ENCODE measurements around the gene TMEM44.
"Not testable (repeated sequence)": the region's sequence is repeated elsewhere in the genome, so short reads cannot be mapped to it uniquely, and the experiment has no call there.

The TMEM44 gene

DNA sequence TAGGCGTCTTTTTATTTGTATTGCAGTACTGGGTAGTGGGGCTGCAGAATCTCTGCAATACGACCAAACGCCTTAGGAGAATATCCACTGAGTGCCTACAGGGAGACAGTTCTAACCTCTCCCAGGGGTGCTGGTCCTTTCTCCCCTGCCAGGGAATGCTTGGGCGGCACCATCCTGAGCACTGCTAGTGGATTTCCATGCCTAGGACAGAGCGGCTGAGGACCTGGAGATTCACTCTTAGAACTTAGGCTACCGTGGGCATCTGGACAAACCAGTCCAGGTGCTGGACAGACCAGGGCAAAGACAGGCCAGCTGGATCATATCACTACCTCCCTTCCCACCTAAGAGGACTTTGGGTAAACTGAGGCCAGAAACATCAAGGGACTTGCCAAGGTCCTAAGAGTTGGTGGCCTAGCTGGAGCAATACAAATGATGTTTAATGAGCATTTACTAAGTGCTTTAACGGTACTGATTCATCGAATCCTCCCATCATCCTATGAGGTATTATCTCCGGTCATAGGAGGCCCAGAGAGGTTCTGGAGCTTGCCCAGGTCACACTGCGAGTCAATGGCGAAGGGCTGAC, 902 bp downstream of the TMEM44 start:
- H3K27me3 Mint-ChIP-seq, result no peaks in the 10 kb centered on the region
- H3K4me3 Mint-ChIP-seq, result peak overlapping the region; percentile 81
- ATAC-seq (ENCODE audit: low read depth) (no peak), DNase-seq (ENCODE audit: low spot score in 2 of 2) (no peak)
- no peaks in the 10 kb centered on the region for H3K9me3 Mint-ChIP-seq
- peaks cover 2% of the 10 kb centered on the region for H3K4me1 Mint-ChIP-seq
- no peak overlapping the region for H3K27ac Mint-ChIP-seq
- no peaks in the 10 kb centered on the region for H3K36me3 Mint-ChIP-seq

DNA sequence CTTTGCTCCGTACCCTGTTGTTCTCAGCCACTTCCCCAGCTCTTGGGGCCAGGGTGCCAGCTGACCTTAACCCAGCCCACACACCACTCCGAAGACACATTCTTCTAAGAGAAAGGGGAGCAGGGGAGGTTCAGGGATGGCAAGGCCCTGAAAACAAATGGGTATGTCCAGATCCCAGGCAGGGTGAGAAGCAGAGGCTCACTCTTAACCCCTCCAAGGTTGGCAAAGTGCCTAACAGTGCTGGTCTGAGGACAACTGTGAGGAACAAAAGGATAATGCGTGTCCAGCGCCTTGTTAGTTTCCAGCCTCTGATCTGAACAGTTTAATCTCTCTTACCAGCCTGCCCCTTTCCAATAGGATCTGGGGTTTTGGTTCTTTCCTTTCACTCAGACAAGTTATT, 1.5 kb downstream of the TMEM44 start:
- no peaks in the 10 kb centered on the region for H3K27me3 Mint-ChIP-seq
- no peak for DNase-seq (ENCODE audit: low spot score in 2 of 2)
- H3K27ac Mint-ChIP-seq, result no peak overlapping the region
- no peaks in the 10 kb centered on the region for H3K36me3 Mint-ChIP-seq
- H3K4me1 Mint-ChIP-seq, result peaks cover 2% of the 10 kb centered on the region
- ATAC-seq (ENCODE audit: low read depth), result no peak
- no peak overlapping the region for H3K4me3 Mint-ChIP-seq
- H3K9me3 Mint-ChIP-seq, result no peaks in the 10 kb centered on the region

DNA sequence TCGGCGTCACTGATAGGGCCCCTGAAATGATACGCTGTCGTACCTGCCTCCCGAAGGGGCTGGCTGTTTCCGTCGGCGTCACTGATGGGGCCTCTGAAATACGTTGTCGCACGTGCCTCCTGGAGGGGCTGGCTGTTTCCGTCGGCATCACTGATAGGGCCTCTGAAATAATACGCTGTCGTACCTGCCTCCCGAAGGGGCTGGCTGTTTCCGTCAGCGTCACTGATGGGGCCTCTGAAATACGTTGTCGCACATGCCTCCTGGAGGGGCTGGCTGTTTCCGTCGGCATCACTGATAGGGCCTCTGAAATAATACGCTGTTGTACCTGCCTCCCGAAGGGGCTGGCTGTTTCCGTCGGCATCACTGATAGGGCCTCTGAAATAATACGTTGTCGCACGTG, 2.5 kb downstream of the TMEM44 start:
- not testable (repeated sequence) for H3K27ac Mint-ChIP-seq; H3K4me1 Mint-ChIP-seq; ATAC-seq (ENCODE audit: low read depth); DNase-seq (ENCODE audit: low spot score in 2 of 2); H3K36me3 Mint-ChIP-seq; H3K9me3 Mint-ChIP-seq; H3K4me3 Mint-ChIP-seq; H3K27me3 Mint-ChIP-seq

DNA sequence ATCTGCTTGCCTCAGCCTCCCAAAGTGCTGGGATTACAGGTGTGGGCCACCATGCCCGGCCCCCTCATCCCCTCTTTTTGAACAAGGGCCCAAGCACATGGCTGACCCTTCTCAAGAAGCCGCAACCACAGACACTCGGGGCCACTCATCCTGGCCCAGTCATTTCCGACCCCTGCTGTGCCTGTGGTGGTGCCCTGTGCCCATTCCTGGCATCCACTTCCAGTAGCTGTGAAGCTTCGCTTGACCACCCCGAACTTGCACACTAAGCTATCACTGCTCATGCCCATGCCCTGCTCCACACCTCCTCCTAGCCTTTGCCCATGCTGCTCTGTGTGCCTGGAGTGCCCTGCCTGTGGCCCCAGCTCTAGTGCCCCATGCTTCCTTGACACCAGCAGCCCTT, 8.3 kb downstream of the TMEM44 start:
- no peak overlapping the region for H3K4me3 Mint-ChIP-seq
- H3K27me3 Mint-ChIP-seq, result no peaks in the 10 kb centered on the region
- H3K4me1 Mint-ChIP-seq, result no peaks in the 10 kb centered on the region
- H3K27ac Mint-ChIP-seq, result no peak overlapping the region
- H3K9me3 Mint-ChIP-seq, result no peaks in the 10 kb centered on the region
- DNase-seq (ENCODE audit: low spot score in 2 of 2) (no peak), ATAC-seq (ENCODE audit: low read depth) (no peak)
- no peaks in the 10 kb centered on the region for H3K36me3 Mint-ChIP-seq

DNA sequence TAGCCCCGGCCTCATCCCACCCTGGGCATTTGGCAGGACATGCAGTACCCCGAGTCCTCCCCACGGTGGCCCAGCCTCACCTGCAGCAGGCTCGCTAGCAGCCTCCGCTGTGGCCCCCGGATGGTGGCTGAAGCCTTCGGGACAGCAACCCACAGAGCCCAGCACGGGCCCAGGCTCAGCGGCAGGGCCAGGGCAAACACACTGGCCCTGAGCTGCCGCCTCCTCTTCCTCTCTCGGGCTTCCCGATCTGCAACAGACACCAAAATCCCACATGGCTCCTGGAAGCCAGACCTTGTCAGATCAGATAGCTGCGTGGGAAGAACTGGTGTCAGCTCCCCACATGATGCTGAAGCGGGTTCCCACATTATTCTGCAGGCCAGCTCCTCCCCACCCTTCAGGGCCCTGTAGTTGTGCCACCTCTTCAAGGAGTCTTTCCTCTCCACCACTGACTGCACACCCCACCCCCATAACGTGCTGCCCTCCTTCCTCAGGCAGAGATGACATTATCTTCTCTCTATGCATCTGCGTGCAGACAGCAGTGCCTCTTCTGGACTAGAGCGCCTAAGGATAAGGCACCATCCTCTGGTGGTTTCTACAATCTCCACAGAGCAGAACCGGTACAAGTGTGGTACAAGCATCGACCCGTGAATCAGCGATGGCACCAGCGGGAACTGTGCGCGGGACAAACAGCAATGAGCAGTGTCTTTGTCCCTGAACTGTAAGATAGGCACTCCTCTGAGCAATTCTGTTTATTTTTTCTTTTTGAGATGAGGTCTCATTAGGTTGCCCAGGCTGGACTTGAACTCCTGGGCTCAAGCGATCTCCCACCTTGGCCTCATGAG, 9.5 kb downstream of the TMEM44 start:
- no peak for DNase-seq (ENCODE audit: low spot score in 2 of 2)
- Mint-ChIP-seq H3K27ac (no peak overlapping the region), H3K27me3 (no peaks in the 10 kb centered on the region), H3K36me3 (no peaks in the 10 kb centered on the region), H3K4me1 (no peaks in the 10 kb centered on the region), H3K4me3 (no peak overlapping the region), H3K9me3 (no peaks in the 10 kb centered on the region)
- no peak for ATAC-seq (ENCODE audit: low read depth)

DNA sequence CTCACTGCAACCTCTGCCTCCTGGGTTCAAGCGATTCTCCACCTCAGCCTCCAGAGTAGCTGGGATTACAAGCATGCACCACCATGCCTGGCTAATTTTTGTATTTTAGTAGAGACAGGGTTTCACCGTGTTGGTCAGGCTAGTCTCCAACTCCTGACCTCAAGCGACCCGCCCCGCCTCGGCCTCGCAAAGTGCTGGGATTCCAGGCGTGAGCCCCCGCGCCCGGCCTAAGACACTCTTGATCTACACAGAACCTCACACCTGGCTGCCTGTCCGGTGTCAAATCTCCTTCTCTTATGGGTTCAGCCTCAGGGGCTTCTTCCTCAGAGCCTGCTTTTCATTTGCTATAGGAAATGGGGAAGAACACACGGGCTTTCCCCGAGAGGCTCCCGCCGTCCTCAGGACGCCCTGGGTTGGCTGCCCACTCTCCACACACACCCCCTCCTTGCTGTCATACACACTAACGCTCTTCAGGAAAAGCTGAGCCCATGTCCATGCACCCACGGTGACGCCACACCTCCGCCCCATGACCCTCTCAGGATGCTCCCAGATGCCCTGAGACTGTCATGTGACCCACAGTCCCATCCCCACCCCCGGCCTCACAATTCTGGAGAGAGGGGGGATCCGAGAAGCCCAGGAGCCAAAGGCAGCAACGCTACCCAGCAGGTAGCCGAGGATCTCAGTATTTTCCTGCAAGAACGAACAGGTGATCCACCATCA, 10.4 kb downstream of the TMEM44 start:
- Mint-ChIP-seq H3K4me1 (no peaks in the 10 kb centered on the region), H3K27me3 (no peaks in the 10 kb centered on the region)

DNA sequence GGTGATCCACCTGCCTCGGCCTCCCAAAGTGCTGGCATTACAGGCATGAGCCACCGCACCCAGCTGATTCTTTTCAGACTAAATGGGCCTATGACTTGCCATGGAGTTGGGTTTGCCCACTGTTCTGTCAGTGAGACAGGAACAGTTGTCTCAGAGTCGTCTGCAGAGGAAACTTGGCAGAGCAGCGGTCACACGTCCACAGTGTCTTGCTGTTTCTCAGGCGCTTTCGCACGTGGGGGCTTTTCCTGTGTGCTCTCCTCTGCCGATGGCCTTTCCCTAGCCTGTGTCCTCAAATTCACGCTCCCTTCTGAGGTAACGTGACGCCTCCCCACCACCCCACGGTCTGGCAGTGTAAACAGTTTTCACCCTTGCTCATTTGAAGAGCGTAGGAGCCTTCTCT, 11.3 kb downstream of the TMEM44 start:
- ATAC-seq (ENCODE audit: low read depth) (no peak), DNase-seq (ENCODE audit: low spot score in 2 of 2) (no peak)
- Mint-ChIP-seq H3K27ac (no peak overlapping the region), H3K4me3 (no peak overlapping the region), H3K27me3 (no peaks in the 10 kb centered on the region), H3K36me3 (no peaks in the 10 kb centered on the region), H3K9me3 (no peaks in the 10 kb centered on the region), H3K4me1 (no peaks in the 10 kb centered on the region)

More for the DNA sequence above, 10.4 kb downstream of the TMEM44 start:
- Mint-ChIP-seq H3K4me3 (no peak overlapping the region), H3K27ac (no peak overlapping the region), H3K36me3 (no peaks in the 10 kb centered on the region), H3K9me3 (no peaks in the 10 kb centered on the region)
- DNase-seq (ENCODE audit: low spot score in 2 of 2), result no peak
- no peak for ATAC-seq (ENCODE audit: low read depth)

DNA sequence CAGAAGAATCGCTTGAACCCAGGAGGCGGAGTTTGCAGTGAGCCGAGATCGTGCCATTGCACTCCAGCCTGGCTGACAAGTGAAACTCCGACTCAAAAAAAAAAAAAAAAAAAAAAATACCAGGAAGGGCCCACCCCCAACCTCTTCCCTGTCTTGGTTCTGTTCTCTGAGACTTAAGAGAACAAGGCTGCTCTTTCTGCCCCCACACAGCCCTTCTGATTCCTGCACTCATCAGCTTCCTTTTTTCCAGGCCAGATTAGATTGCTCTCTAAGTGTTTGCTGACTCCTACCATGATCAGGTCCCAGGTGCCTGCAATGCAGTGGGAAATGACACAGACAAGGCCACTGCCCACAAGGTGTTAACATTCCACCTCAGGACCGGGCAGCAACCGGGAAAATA, 13.0 kb downstream of the TMEM44 start:
- no peak for DNase-seq (ENCODE audit: low spot score in 2 of 2)
- Mint-ChIP-seq H3K4me3 (no peak overlapping the region), H3K9me3 (no peaks in the 10 kb centered on the region), H3K4me1 (no peaks in the 10 kb centered on the region), H3K36me3 (peaks cover 1% of the 10 kb centered on the region), H3K27ac (no peak overlapping the region), H3K27me3 (no peaks in the 10 kb centered on the region)
- ATAC-seq (ENCODE audit: low read depth), result no peak

DNA sequence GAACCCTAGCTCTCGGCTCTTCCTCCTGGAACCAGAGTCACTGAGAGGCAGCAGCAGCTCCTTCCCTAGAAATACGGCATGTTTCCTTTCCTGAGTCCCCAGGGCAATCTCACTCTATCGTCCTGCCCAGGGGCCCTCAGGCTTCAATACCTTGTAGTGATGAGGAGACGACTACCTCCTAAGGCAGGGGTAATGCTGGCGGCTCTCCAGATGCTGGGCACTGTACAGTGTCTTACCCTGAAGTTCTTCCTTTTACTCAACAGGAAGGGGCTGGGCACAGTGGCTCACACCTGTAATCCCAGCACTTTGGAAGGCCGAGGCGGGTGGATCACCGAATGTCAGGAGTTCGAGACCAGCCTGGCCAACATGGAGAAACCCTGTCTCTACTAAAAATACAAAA, 13.5 kb downstream of the TMEM44 start:
- Mint-ChIP-seq H3K36me3 (peaks cover 1% of the 10 kb centered on the region), H3K27ac (no peak overlapping the region), H3K27me3 (no peaks in the 10 kb centered on the region), H3K4me3 (no peak overlapping the region), H3K4me1 (no peaks in the 10 kb centered on the region), H3K9me3 (no peaks in the 10 kb centered on the region)
- no peak for DNase-seq (ENCODE audit: low spot score in 2 of 2)
- no peak for ATAC-seq (ENCODE audit: low read depth)

DNA sequence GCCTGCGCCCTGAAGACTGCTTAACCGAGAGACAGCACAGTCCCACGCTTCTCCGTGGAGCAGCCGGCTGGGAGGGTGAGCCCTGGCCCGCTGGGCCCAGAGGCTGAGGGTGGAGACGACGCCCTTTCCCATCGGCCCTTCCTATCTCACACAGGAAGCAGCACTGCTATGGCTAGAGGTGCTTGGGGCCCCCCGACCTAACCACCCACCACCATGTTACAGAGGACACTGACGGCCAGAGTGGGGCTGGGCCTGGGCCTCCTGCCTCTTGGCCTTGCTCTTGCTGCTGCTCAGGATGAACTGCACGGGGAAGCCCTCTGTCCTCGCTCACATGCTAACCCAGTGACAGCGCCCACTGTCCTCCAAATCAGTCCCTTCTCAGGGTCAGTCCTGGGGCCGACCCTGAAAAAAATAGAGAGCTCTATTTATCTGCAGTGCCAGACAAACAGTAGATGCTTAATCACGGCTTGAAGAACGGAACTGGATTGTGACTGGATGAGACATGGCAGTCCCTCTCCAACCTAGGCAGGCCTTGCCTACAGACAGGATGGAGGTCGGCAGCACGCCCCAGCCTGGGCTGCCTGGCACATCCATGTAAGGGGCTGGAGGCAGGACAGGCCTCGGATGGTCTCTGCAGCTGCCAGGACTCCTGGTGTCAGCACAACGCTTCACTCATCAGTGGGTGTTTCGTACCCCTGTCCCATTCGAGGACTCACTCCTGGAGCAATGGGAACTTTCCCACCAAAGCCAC, 14.2 kb downstream of the TMEM44 start:
- no peaks in the 10 kb centered on the region for H3K9me3 Mint-ChIP-seq
- H3K27ac Mint-ChIP-seq, result no peak overlapping the region
- no peaks in the 10 kb centered on the region for H3K27me3 Mint-ChIP-seq
- H3K4me3 Mint-ChIP-seq, result no peak overlapping the region
- DNase-seq (ENCODE audit: low spot score in 2 of 2) (no peak), ATAC-seq (ENCODE audit: low read depth) (no peak)
- no peaks in the 10 kb centered on the region for H3K4me1 Mint-ChIP-seq
- peaks cover 1% of the 10 kb centered on the region for H3K36me3 Mint-ChIP-seq

DNA sequence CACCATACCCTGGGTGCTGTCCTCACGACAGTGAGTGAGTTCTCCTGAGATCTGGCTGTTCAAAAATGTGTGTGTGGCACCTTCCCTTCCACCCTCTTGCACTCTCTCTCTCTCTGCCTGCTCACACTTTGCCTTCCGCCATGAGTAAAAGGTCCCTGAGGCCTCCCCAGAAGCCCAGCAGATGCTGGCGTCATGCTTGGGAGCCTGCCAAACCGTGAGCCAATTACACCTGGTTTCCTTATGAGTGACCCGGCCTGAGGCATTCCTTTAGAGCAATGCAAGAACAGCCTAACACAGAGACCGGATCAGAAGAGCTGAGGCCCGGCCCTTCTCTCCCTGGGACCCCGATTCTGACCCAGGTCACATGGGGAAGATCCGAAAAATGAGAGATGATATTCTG, 15.4 kb downstream of the TMEM44 start:
- Mint-ChIP-seq H3K4me3 (no peak overlapping the region), H3K27me3 (no peaks in the 10 kb centered on the region), H3K4me1 (no peaks in the 10 kb centered on the region), H3K27ac (no peak overlapping the region), H3K36me3 (peaks cover 1% of the 10 kb centered on the region), H3K9me3 (no peaks in the 10 kb centered on the region)
- DNase-seq (ENCODE audit: low spot score in 2 of 2) (no peak), ATAC-seq (ENCODE audit: low read depth) (no peak)

DNA sequence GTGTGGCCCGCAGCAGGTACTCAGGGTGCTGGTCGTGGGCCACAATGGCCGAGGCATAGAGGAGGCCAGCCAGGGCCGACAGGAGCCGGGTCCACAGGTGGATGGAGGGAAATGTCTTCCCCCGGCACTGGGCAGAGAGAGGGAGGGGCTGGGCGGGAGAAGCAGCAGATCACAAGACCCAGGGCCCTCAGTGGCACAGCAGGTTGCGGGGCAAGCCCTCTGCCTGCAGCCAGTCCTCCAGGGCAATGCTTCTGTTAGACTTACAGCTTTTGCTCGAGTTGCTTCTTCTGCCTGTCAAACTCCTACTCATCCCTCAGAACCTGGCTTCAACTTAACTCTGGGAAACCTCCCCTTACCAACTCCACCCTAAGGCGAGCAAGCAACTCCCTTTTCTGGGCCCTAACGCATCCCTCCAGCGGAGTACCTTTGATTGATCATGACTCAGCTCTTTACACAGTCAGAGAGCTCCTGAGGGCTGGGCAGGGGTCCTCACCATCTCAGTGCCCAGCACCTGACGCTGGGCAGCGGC, 16.0 kb downstream of the TMEM44 start:
- H3K27ac Mint-ChIP-seq, result peak overlapping the region; percentile 41
- no peaks in the 10 kb centered on the region for H3K4me1 Mint-ChIP-seq
- H3K36me3 Mint-ChIP-seq, result peaks cover 1% of the 10 kb centered on the region
- DNase-seq (ENCODE audit: low spot score in 2 of 2), result no peak
- no peaks in the 10 kb centered on the region for H3K27me3 Mint-ChIP-seq
- H3K4me3 Mint-ChIP-seq, result no peak overlapping the region
- H3K9me3 Mint-ChIP-seq, result no peaks in the 10 kb centered on the region
- no peak for ATAC-seq (ENCODE audit: low read depth)

DNA sequence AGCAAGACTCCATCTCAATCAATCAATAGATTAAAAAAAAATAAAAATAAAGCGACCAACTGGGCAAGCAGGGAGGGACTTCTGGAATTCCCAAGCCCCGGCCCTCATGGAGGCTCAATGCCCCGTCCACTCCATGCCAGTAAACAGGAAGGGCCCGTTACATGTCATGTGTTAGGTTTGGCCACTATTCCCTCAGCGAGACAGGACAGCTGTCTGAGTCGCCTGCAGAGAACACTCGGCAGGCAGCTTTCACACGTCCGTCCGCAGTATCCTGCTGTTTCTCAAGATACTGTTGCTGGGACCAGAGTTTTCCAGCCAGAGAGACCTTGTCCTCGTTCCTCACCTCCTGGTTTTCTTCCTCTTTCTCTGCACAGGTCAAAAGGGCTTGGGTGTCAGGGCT, 18.0 kb downstream of the TMEM44 start:
- Mint-ChIP-seq H3K4me3 (no peak overlapping the region), H3K36me3 (peaks cover 1% of the 10 kb centered on the region), H3K27ac (no peak overlapping the region), H3K4me1 (no peaks in the 10 kb centered on the region), H3K27me3 (no peaks in the 10 kb centered on the region), H3K9me3 (no peaks in the 10 kb centered on the region)
- no peak for ATAC-seq (ENCODE audit: low read depth)
- no peak for DNase-seq (ENCODE audit: low spot score in 2 of 2)

DNA sequence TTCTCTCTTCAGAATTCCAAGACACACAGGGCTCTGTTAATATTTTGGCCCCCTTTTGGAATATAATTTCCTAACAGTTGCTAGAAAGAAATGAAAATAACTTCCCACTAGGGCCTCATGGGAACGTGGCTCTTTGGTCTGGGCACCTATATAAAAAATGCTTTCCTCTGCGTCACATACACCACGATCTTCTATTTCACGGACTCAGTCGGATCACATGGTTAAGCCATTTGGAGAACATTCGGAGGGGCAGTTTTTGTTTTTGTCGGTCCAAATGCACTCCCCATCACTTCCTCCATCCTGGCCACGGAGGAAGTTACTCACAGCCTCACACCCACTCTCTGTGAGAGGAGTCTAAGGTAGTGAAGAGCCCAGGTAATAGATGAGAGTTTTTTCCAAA, 21.0 kb downstream of the TMEM44 start:
- no peaks in the 10 kb centered on the region for H3K9me3 Mint-ChIP-seq
- H3K4me3 Mint-ChIP-seq, result no peak overlapping the region
- peaks cover 1% of the 10 kb centered on the region for H3K36me3 Mint-ChIP-seq
- H3K27ac Mint-ChIP-seq, result no peak overlapping the region
- H3K4me1 Mint-ChIP-seq, result no peaks in the 10 kb centered on the region
- DNase-seq (ENCODE audit: low spot score in 2 of 2) (no peak), ATAC-seq (ENCODE audit: low read depth) (no peak)
- H3K27me3 Mint-ChIP-seq, result no peaks in the 10 kb centered on the region
